HG02763 (cell line): ENCODE data around the gene RALGAPA2.

Experiments
- ATAC-seq: cut with Tn5 transposase; IDR thresholded peaks from one replicate; pipeline ENCODE4 v1.9.1; 2021; ENCODE audit warnings: mild to moderate bottlenecking, moderate library complexity; ENCODE audit not compliant: unreplicated experiment

RALGAPA2 gene

DNA sequence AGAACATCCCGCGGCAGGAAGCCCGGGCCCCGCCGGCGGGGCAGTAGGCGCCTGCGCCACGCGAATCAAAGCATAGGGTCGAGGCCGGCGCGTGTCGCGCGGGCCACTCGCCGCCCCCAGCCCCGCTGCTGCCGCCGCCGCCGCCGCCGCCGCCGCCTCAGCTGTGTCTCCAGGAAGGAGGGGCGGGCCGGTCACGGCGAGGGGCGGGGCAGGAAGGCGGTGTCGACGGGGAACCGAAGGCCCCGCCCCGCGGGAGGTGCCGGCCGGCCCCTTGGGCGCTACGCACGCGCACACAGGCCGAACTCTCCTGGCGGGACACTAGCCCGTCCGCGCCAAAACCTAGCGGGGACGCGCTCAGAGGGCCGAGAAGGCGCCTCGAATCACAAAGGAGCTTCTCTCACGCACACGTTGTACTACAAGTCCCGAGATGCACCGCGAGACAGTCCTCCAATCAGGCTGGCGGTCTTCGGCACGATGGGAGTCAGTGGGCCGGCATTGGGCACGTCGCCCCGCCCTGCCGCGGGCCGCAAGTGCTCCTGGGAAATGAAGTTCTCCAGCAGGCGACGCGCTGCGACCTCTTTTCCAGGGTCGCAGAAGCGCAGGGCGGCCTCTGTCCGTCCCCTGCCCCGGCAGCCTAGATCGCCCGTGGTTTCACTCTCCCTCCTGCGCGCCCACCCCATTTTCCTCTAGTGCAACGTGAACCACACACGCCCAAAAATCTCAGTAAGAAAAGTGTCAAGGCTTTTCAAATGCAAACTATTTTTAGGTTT is at the start of gene RALGAPA2:
TSS of gene RALGAPA2 (minus strand) at position 171 of the 770 bp plus-strand sequence. CDS start at position 7, 164 bp downstream.
- ATAC-seq, result peak; percentile 94

DNA sequence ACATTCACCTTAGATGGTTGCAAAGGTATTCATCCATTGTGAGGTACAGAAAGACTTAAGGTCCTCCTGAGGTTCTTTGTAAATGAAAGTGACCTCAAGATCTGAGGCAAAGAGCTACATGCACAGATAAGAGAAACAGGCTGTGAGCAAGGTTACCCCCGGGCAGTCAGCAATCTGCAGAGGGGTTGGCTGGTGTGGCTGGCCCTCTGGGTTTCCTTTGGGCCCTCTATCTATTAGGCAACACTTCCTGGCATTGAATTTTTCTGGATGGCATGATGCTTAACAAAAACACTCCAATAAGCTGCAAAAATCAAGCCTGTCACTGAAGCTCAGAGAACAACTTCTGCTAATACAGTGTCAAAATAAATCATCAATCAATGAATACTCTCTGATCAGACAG is 48.9 kb upstream of the RALGAPA2 start:
- no peak for ATAC-seq

DNA sequence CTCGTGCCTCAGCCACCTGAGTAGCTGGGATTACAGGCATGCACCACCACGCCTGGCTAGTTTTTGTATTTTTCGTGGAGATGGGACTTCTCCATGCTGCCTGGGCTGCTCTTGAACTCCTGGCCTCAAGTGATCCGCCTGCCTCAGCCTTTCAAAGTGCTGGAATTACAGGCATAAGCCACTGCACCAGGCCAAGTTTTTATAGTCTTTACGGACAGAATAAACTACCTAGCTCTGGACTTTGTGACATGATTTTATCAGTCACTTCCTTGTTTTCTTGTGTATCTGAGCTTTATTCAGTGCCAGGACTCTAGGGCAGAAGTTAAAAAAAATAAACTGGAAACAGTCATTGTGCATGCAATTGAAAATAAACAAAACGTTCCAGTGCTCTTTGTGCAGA is 46.7 kb upstream of the RALGAPA2 start:
- no peak for ATAC-seq

DNA sequence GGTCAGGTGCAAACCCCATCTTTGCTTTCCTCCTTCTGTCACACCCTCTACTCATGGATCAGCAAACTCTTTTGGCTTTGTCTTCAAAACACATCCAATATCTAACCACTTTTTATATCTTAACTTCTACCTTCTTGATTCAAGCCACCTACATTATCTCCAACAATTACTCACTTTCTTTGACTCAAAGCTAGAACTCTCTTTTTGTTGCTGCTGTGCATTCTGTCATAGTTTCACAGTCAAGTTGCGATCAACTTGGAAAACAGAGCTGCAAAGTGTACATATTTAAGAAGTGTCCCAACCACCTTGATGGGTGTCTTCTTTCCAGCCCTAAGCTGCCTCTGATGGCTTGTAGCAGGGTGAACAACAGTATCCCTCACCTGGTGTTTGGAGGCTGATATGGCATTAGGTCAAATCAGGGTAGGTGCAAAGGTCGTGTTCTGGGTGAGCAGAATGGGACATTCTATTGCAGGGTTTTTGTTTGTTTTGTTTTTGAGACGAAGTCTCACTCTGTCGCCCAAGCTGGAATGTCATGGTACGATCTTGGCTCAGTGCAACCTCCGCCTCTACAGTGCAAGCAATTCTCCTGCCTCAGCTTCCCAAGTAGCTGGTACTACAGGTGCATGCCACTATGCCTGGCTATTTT is 43.4 kb upstream of the RALGAPA2 start:
- ATAC-seq, result no peak

DNA sequence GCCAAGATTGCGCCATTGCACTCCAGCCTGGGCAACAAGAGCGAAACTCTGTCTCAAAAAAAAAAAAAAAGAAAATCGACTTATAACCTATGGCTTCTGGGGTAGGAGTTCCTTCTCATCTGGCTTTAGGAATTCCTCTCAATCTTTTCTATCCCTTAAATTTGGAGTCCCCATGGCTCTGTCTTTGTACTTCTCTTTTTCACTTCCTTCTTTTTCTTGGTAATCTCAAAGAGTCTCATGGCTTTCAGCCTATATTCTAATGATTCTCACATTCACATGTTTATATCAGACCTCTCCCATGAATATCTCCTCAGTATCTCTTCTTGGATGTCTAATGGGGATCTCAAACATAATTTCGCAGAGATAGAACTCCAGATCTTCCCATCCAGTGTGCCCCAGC is 42.8 kb upstream of the RALGAPA2 start:
- ATAC-seq, result no peak

DNA sequence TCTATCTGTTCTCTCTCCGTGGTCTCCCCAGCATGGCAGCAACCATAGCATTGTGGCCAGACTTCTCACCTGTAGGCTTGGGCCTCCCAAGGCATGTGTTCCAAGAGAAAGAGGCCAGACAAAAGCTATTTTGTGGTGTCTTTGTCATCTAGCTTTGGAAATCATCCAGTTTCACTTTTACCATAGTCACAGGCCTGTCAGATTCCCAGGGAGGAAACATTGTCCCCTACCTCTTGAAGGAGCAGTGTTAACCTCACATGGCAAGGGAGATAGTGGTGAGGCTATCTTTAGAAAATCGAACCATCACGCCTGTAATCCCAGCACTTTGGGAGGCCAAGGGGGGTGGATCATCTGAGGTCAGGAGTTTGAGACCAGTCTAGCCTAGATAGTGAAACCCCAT is 42.3 kb upstream of the RALGAPA2 start:
- no peak for ATAC-seq

DNA sequence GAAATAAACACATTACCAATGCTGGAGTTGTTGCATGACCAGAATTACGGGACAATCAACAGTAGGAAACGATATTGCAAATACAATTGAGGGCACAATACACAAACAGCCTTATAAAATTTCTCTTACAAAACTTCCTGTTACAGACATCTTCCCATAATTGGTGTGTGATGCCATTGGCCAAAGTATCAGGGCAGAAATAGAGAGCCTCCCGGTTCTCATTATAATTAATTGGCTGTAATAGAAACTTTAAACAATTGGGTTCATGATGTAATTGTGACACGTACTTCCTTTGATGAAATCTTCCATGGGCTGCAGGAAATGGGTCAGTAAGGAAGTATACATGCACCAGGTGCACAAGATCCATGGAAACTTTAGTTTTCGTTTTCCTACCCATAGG is 40.3 kb upstream of the RALGAPA2 start:
- no peak for ATAC-seq

DNA sequence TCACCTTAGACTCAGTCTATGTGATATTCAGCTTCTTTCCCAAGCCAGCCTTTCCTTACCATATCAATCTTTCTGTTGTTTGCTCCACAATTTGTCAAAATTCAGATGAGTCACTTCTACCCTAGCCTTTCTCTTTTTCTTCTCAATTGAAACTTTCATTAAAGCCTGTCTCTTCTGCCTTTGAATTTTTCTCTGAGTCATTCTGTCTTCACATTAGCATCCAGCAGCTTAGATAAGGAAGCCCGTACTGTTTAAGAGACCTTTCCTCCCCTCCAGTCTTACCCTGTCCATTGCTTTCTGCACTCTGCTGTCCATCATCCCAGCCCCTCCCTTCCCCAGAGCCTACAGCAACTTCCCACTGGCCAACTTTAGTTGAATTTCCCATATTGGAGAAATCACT is 34.9 kb upstream of the RALGAPA2 start:
- ATAC-seq, result no peak

DNA sequence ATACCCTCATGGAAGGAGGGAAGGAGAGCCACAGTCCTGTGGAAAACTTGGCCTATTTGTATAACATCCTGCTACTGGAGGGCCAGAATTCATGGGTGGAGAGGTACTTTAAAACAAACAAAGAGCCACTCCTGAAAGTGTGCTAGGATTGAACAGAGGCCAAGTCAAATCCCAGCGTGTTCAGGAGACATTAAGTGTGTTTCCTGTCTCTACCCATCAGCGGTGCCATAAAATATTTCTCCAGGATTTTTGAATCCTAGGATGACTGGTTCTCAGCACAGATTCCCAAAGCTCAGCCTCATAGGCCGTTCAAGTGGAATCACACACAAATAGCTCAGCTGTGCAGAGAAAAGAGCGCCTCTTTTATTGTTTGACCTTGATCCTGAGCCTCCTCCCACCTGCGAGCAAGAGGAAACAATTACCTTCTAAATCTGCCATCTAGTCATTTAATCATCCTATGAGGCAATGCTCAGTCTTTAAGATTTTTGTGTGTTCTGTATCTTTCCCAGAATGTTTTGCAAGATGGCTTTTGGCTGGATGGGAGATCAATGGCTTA is 31.8 kb upstream of the RALGAPA2 start:
- no peak for ATAC-seq

DNA sequence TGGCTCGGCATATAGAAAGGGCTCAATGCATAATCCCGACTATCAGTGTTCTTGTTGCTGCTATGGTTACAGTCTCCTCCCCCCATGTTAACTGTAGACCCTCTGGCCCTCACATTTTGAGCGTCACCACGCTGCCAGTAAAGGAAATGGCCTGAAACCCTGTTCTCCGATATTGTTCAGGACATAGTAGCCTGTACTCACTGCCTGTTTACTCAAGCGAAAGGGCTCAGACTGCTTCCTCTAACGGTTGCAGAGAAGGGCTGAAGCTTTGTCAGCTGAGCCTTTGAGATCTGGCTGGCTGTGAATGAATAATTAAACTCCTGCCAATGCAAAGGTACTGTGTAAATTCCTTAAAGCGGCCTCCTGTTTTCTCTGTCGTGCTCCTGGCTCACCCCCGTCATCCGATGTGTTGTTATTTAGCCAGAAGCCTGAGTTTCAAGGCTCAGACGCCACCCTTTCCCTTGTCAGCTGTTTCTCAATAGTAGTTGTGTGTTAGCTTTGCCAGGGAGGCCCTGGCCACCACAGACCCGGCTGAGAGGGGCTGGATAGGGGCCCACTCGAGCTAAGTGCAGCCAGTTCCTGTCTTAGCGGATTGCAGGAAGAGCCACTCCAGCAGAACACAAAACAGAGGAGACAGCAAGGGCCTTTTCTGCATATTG is 31.2 kb upstream of the RALGAPA2 start:
- no peak for ATAC-seq

DNA sequence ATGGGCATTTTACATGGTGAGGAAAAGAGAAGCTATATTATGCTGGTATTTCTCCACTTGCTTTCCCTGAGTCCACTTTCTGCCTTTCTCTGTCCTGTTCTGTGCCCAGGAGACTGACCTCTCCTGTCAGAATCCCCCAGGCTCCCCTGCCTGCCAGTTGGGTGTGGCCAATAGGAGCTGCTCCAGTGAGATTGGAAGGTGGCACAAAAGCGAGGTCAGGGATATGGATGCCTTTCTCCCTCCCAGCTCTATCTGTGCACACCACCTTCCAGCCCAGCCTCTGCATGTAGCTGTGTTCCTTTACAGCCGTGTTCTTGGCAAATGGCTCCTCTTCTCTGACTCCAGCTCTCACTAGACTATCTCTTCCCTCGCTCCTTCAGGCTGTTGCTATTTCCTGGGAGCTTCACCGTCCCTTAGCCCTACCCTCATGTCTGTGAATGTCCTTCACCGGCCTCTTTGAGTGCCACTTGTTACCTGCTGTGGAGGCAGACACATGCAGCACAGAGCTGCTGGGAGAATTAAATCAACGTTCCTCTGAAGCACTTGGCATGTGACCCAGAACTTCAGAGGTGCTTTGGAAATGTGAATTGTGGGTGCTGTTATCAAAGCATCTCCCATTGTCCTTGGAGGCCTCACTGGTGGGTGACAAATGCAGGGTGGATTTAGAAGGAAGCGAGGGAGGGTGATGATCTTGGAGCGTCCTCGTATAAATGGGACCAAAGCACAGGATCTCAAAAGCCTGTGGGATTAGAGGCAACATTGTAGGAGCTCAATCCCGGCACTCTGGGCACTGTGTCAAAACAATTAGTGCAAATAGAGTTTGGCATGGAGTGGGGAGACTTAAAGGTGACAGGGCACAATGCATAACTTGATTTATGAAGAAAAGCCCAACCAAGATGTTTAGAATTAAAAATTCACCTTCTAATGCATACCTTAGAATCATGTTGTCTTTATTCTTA is 28.9 kb upstream of the RALGAPA2 start:
- no peak for ATAC-seq

DNA sequence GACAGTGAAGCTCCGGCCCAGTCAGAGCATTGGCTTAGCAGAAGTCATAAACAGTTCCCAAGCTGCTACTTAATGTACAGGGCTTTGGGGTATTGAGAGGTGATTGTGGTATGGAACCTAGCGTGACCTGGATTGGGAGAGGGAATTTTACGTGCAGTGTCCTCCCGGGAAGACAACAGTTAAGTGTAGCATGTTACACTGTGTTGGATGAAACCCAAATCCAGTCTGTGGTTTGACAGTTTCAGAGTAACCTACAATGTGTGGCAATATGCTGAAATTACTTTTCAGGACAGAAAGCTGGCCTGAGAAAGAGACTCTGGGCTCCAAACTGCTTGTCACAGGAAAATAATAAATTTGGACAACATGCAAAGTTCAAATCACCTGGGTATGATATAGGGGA is 28.1 kb upstream of the RALGAPA2 start:
- ATAC-seq, result no peak

DNA sequence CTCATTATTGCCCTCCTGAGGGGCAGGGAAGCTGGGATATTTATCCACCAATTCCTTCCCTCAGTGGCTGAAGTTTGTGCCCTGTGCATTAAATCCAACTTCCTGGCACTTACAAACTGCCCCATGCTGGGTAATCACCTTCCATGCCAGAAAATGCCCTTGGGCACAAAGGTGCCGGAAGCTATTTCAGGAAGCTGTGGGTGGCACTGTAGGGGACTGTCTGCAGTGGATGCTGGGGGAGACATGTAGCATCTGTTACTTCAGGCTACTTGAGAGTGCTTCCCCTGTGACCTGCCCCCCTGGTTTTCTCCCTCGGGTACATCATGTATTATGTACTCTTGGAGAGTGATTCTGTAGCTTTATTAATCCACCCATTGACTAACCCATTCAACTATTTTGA is 24.7 kb upstream of the RALGAPA2 start:
- ATAC-seq, result no peak

DNA sequence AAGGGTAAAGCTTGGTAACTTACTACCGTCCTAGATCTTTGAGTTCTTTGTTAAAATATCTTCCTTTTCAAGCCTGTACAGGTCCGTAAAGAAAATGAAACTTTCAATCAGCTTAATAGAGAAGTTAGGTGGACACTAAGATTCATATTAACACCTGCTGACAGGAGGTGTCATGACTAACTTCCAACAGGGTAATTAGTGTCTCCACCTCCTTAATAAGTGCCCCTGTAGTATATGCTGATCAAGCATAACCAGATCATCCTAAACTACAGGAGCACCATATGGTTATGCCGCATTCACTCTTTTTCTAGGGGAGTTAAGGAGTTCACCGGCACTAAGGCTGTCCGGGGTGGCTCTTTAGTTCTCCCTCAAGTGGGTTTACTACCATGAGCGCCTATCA is 23.9 kb upstream of the RALGAPA2 start:
- ATAC-seq, result no peak

DNA sequence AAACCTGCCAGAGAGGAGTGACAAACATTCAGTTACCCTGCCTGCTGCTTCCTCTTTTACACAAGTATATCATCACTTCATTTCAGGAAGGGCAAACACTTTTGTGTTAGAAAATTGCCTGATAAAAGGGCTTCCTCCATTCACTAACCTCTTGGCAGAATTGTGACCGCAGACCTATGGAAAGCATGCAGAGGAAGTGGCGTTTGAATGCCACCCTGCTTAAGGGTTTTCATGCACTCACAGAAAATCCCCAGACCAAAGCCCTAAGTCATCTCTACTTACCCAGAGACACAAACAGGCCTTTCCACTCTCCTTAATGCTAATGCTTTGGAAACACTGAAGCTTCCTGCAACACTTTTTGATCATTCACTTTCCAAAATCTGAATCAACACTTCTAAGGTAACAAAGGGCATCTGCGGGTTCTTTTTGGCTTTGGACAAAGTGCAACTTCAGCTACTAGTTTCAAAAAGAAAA is 22.1 kb upstream of the RALGAPA2 start:
- ATAC-seq, result no peak

DNA sequence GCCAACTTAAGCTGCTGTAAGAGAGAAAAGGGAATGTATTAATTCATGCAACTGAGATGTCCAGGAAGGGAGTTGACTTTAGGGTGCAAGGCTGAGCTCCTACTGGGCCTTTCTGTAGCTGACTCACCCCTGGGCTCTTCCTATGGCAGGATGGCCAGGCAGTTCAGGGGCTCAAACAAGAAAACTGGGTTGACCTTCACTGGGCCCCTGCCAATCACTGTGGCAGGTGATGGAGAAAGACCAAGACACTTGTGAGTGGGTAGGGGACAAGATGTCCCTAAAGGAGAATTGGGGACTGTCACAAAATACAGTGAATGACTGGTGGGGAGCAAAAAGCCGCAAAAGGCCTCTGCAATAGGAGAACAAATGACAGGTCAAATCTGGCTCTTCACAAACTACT is 21.5 kb upstream of the RALGAPA2 start:
- ATAC-seq, result no peak

DNA sequence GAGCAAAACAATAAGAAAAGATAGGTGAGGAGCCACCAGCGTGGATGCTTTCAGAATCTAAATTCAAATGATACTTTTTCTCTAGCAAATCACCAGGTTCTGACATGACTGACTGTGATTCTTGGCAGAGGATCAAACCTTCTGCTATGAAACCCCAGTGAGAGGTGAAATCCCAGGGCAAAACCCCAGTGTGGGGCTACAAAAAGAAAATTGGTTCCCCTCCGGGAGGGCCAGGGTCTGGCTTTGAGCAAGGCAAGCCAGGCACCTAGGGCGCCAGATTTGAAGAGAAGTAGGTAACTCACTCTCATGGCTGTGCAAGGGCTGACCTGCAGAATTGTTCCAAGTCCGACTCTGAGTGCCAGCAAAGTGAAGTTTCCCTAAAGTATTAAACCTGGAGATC is 20.2 kb upstream of the RALGAPA2 start:
- ATAC-seq, result no peak

DNA sequence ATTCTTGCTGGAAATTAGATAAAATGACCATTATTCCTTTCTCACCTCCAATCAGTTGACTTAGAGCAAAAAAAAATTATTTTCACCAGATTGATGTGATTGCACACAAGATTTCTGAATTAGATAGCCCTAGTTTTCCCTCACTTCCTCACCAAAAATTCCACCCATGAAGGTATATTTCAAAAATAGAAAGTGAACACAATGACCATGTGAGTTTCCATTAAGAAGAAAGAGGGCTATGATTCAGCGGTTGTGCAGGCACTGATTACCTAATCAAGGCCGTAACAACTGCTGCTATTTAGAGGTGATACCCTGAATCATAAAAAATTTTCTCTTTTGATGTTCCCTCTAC is 19.5 kb upstream of the RALGAPA2 start:
- ATAC-seq, result no peak

DNA sequence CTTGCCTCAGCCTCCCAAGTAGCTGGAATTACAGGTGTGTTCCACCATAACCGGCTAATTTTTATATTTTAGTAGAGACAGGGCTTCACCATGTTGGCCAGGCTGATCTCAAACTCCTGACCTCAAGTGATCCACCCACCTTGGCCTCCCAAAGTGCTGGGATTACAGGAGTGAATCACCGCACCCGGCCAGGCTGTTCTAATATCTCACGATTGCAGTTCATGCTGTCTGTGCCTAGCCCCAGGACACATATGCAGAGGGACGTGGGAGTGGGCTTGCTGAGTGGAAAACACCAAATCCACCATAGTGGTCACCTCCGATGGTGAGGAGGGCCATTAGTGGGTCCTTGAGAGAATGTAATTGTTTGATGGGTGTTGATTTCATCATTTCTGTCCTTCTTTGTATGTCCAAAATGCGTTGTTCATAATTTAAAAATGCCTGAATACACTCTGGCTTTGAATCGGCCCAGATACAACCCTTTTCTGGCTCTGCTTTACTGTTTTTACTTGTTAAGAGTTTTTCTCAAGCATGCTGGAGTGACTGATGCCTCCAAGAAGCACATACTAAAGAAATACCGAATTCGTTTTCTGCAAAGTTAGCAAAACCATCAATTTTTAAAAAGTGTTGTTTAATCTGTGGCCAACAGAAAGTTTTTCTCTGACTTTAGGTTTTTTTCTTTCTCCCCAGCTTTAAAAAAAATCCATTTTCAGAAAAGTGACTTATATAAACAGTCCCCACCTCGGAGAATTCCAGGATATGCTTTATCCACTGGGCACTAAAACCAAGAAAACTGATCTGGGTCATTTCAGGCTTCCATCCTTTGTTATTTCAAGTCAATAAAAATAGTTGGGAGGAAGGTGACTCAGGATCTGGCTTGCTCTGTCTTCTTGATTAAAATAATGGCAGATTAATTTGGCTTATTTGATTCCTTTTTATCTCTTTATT is 18.8 kb upstream of the RALGAPA2 start:
- ATAC-seq, result no peak

DNA sequence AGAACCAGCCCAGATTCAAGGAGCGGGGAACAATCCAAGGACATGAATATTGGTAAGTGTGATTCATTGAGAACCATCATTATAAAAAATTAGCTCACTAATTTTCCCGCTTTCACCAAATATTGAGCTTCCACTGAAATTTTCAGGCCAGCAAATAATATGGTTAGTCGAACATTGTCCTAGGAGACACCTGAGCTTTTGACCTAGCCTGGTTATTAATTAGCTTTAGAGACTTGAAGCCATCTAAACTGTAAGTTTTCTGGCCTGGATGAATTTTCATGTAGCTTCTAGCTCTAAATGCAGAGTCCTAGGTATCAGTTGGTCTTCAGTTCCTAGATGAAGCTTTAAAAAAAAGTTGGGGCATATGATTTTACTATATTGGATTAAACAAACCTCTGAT is 17.1 kb upstream of the RALGAPA2 start:
- no peak for ATAC-seq
